HL-60 (cell line): ENCODE measurements around the gene BLM.

Source experiments
- POLR2AphosphoS5 ChIP-seq: IDR thresholded peaks from 2 replicates; pipeline ENCODE4 v1.6.1; 2012; ENCODE audit warnings: low read depth
- REST ChIP-seq: IDR thresholded peaks from 2 replicates; pipeline ENCODE4 v1.6.1; 2012; ENCODE audit warnings: low read depth; ENCODE audit not compliant: insufficient replicate concordance
- TF ChIP-seq, protein P1 (sequence below): IDR thresholded peaks from one replicate; pipeline ENCODE4 v1.5.1; 2011; ENCODE audit warnings: low read length, control low read depth, inconsistent platforms; ENCODE audit not compliant: insufficient read depth

GRCh38 chr15:90799639-90800170 is 82.6 kb downstream of the BLM start:
- TF ChIP-seq, protein P1, sequence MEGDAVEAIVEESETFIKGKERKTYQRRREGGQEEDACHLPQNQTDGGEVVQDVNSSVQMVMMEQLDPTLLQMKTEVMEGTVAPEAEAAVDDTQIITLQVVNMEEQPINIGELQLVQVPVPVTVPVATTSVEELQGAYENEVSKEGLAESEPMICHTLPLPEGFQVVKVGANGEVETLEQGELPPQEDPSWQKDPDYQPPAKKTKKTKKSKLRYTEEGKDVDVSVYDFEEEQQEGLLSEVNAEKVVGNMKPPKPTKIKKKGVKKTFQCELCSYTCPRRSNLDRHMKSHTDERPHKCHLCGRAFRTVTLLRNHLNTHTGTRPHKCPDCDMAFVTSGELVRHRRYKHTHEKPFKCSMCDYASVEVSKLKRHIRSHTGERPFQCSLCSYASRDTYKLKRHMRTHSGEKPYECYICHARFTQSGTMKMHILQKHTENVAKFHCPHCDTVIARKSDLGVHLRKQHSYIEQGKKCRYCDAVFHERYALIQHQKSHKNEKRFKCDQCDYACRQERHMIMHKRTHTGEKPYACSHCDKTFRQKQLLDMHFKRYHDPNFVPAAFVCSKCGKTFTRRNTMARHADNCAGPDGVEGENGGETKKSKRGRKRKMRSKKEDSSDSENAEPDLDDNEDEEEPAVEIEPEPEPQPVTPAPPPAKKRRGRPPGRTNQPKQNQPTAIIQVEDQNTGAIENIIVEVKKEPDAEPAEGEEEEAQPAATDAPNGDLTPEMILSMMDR = no peak
- TF ChIP-seq POLR2AphosphoS5 (no peak), REST (no peak)
